HL-60 (cell line): Measurements from ENCODE around the gene HOXB2.

Source experiments
- DNase-seq, 2 experiments: peaks; one replicate each; pipeline ENCODE4 v3.0.0-alpha.2; 2010 to 2020; ENCODE audit warnings: low read depth in 1 of 2, low spot score in 1 of 2
- H3K27ac ChIP-seq: fragments of 250-450 bp; sonication (Bioruptor Pico); replicated peaks from 2 replicates; pipeline ENCODE4 v1.5.1; 2020; ENCODE audit warnings: mild to moderate bottlenecking, moderate library complexity
- H3K27me3 ChIP-seq: fragments of 250-450 bp; sonication (Bioruptor Pico); 2 replicates; pipeline ENCODE4 v1.5.1; 2021; ENCODE audit warnings: mild to moderate bottlenecking, moderate library complexity; ENCODE audit not compliant: insufficient read depth, poor library complexity, severe bottlenecking
- H3K4me3 ChIP-seq: replicated peaks from 2 replicates; pipeline ENCODE4 v1.5.1; 2011; ENCODE audit warnings: mild to moderate bottlenecking, control low read depth, low read length; ENCODE audit not compliant: insufficient read depth
- GABPA ChIP-seq: IDR thresholded peaks from 2 replicates; pipeline ENCODE4 v1.6.1; 2012; ENCODE audit warnings: low read depth
- POLR2AphosphoS5 ChIP-seq: IDR thresholded peaks from 2 replicates; pipeline ENCODE4 v1.6.1; 2012; ENCODE audit warnings: low read depth
- SPI1 ChIP-seq: IDR thresholded peaks from 2 replicates; pipeline ENCODE4 v1.6.1; 2012; ENCODE audit warnings: low read depth, mild to moderate bottlenecking, borderline replicate concordance
- TF ChIP-seq, protein P1 (sequence below): IDR thresholded peaks from 2 replicates; pipeline ENCODE4 v1.6.1; 2012; ENCODE audit warnings: low read depth; ENCODE audit not compliant: insufficient replicate concordance
- TF ChIP-seq, protein P2 (sequence below): IDR thresholded peaks from one replicate; pipeline ENCODE4 v1.5.1; 2011; ENCODE audit warnings: low read length, control low read depth, inconsistent platforms; ENCODE audit not compliant: insufficient read depth

Gene HOXB2

DNA sequence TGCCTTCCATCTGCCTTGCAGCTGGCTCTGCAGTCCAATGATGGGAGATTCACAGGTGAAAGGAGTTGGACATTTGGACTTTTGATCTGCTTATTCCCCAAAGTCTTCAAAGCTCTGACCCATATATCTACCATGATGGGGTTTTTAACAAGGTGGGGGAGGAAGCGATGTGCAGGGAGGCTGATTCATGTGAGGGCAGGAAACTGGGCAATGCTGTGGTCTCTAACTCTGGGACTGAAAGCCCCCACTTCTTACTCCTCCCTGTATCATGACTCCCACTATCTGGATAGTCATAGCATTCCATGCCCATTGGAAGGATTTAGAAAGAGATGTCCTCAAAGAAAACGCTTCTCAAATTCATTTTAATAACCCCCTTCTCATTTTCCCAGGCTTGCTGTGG, 30.4 kb downstream of the HOXB2 start:
- no peaks in the 10 kb centered on the region for H3K27me3 ChIP-seq

GRCh38 chr17:48513666-48514455, 31.0 kb downstream of the HOXB2 start:
- H3K4me3 ChIP-seq, result no peak overlapping the region
- no peak overlapping the region for H3K27ac ChIP-seq
- TF ChIP-seq SPI1 (no peak), POLR2AphosphoS5 (no peak), GABPA (no peak)
- TF ChIP-seq, protein P1, sequence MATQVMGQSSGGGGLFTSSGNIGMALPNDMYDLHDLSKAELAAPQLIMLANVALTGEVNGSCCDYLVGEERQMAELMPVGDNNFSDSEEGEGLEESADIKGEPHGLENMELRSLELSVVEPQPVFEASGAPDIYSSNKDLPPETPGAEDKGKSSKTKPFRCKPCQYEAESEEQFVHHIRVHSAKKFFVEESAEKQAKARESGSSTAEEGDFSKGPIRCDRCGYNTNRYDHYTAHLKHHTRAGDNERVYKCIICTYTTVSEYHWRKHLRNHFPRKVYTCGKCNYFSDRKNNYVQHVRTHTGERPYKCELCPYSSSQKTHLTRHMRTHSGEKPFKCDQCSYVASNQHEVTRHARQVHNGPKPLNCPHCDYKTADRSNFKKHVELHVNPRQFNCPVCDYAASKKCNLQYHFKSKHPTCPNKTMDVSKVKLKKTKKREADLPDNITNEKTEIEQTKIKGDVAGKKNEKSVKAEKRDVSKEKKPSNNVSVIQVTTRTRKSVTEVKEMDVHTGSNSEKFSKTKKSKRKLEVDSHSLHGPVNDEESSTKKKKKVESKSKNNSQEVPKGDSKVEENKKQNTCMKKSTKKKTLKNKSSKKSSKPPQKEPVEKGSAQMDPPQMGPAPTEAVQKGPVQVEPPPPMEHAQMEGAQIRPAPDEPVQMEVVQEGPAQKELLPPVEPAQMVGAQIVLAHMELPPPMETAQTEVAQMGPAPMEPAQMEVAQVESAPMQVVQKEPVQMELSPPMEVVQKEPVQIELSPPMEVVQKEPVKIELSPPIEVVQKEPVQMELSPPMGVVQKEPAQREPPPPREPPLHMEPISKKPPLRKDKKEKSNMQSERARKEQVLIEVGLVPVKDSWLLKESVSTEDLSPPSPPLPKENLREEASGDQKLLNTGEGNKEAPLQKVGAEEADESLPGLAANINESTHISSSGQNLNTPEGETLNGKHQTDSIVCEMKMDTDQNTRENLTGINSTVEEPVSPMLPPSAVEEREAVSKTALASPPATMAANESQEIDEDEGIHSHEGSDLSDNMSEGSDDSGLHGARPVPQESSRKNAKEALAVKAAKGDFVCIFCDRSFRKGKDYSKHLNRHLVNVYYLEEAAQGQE, result no peak
- TF ChIP-seq, protein P2, sequence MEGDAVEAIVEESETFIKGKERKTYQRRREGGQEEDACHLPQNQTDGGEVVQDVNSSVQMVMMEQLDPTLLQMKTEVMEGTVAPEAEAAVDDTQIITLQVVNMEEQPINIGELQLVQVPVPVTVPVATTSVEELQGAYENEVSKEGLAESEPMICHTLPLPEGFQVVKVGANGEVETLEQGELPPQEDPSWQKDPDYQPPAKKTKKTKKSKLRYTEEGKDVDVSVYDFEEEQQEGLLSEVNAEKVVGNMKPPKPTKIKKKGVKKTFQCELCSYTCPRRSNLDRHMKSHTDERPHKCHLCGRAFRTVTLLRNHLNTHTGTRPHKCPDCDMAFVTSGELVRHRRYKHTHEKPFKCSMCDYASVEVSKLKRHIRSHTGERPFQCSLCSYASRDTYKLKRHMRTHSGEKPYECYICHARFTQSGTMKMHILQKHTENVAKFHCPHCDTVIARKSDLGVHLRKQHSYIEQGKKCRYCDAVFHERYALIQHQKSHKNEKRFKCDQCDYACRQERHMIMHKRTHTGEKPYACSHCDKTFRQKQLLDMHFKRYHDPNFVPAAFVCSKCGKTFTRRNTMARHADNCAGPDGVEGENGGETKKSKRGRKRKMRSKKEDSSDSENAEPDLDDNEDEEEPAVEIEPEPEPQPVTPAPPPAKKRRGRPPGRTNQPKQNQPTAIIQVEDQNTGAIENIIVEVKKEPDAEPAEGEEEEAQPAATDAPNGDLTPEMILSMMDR, result no peak
- DNase-seq, result no peak
- H3K27me3 ChIP-seq, result no peaks in the 10 kb centered on the region

More for the DNA sequence above, 30.4 kb downstream of the HOXB2 start:
- no peak overlapping the region for H3K27ac ChIP-seq
- DNase-seq, result no peak
- TF ChIP-seq GABPA (no peak), POLR2AphosphoS5 (no peak), SPI1 (no peak)
- TF ChIP-seq, protein P2, result no peak
- TF ChIP-seq, protein P1, result no peak
- no peak overlapping the region for H3K4me3 ChIP-seq

GRCh38 chr17:48513097-48513496, 31.8 kb downstream of the HOXB2 start:
- TF ChIP-seq GABPA (no peak), POLR2AphosphoS5 (no peak), SPI1 (no peak)
- TF ChIP-seq, protein P1, result no peak
- Histone ChIP-seq H3K27me3 (peaks cover 2% of the 10 kb centered on the region), H3K27ac (no peak overlapping the region), H3K4me3 (no peak overlapping the region)
- no peak for DNase-seq
